Mesodermal cell (in vitro differentiated cells): Measurements from ENCODE around the gene ADPRHL1.
A peak's percentile ranks its signal among the peaks of the same experiment; 100 is the strongest.

Source experiments
- H3K27ac ChIP-seq: 2 replicates; pipeline ENCODE4 v1.7.0; 2013; ENCODE audit warnings: mild to moderate bottlenecking, low read depth, low read length, moderate library complexity; ENCODE audit not compliant: severe bottlenecking
- H3K36me3 ChIP-seq: 2 replicates; pipeline ENCODE4 v1.7.1; 2013; ENCODE audit warnings: mild to moderate bottlenecking, low read length, moderate library complexity; ENCODE audit not compliant: control insufficient read depth, insufficient read depth
- H3K4me1 ChIP-seq: one replicate; pipeline ENCODE4 v1.7.1; 2013; ENCODE audit warnings: mild to moderate bottlenecking, low read length; ENCODE audit not compliant: insufficient read depth, control insufficient read depth, poor library complexity, severe bottlenecking
- H3K4me3 ChIP-seq: 2 replicates; pipeline ENCODE4 v1.7.0; 2013; ENCODE audit warnings: low read length, control low read depth, mild to moderate bottlenecking; ENCODE audit not compliant: insufficient read depth, poor library complexity, severe bottlenecking; ENCODE audit errors: extremely low read depth
- H3K9me3 ChIP-seq: 2 replicates; pipeline ENCODE4 v1.7.1; 2013; ENCODE audit warnings: mild to moderate bottlenecking, low read length, moderate library complexity; ENCODE audit not compliant: control insufficient read depth
- WGBS, 2 experiments: methylation state at CpG; one replicate each; pipeline ENCODE4 v1.1.5; 2013; ENCODE audit warnings: missing lambda C conversion rate in 2 of 2; ENCODE audit not compliant: insufficient coverage in 2 of 2; 5-methylcytosine and 5-hydroxymethylcytosine counted together

ADPRHL1 gene

GRCh38 chr13:113490496-113491417 is 37.5 kb upstream of the ADPRHL1 start, which contains the start of gene DCUN1D2:
DCUN1D2 (minus strand) TSS chr13:113490711; CDS start chr13:113490669, 42 bp downstream.
- peak within 1 kb of the TSS; percentile 73 for H3K27ac ChIP-seq

GRCh38 chr13:113489549-113490495 is 36.5 kb upstream of the ADPRHL1 start:
- peaks cover 27% of the 10 kb centered on the region for H3K4me1 ChIP-seq
- H3K36me3 ChIP-seq, result peaks cover 23% of the 10 kb centered on the region
- H3K4me3 ChIP-seq, result peak overlapping the region; percentile 97
- H3K27ac ChIP-seq, result peak overlapping the region; percentile 73
- WGBS, 2 experiments, result 0 to 1% methylated on average over 46 to 48 of the region's 54 CpGs
- H3K9me3 ChIP-seq, result no peaks in the 10 kb centered on the region

More at GRCh38 chr13:113490496-113491417, 37.5 kb upstream of the ADPRHL1 start, which contains the start of gene DCUN1D2:
- Histone ChIP-seq H3K4me3 (peak within 1 kb of the TSS; percentile 97), H3K9me3 (no peaks in the 10 kb centered on the region), H3K36me3 (peaks cover 32% of the 10 kb centered on the region), H3K4me1 (peaks cover 36% of the 10 kb centered on the region)
- 0 to 1% methylated on average over 79 to 95 of the region's 115 CpGs for WGBS, 2 experiments

DNA sequence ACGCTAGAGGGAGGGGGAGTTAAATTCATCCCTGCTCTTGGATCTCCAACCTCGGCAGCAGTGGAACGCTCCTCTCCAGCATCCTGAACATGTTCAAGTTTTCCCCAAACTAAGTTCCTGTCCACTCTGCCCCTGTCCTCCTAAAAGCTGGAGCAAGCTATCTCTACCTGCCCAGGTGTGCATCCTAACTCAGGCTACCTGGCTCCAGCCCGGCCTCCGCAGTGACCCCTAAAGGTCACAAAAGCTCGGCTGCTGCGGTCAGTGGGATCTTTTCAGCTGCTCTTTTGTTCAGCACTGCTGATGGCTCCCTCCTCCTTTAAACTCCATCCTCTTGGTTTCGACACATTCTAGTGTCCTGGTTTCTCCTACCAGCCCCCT is 35.9 kb upstream of the ADPRHL1 start:
- Histone ChIP-seq H3K36me3 (peaks cover 20% of the 10 kb centered on the region), H3K27ac (peak overlapping the region; percentile 1), H3K4me1 (peaks cover 20% of the 10 kb centered on the region), H3K4me3 (peak overlapping the region; percentile 97), H3K9me3 (no peaks in the 10 kb centered on the region)
- 16 to 24% methylated on average over 8 of the region's 8 CpGs for WGBS, 2 experiments

DNA sequence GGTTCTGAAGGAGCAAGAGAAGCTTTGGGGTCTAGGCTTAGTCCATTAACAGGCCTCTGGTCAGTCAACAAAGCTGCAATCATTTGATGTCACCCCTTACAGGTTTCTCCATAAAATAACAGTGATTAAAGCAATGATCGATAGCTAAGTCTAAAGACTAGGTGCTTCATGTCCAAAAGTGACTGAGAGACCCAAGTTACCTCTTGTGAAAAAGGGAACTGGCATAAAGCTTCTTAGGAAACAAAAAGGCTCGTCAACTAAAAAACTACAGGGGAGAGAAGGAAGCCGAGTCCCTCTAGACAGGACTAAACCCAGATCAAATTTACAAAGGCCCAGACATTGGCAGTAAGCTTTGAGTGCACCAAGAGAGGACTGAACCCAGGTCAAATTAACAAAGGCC is 35.0 kb upstream of the ADPRHL1 start:
- Histone ChIP-seq H3K27ac (no peak overlapping the region), H3K36me3 (peaks cover 28% of the 10 kb centered on the region), H3K4me3 (no peak overlapping the region), H3K4me1 (peaks cover 16% of the 10 kb centered on the region), H3K9me3 (no peaks in the 10 kb centered on the region)
- 100% methylated on average over 2 to 3 of the region's 3 CpGs for WGBS, 2 experiments

- Histone ChIP-seq H3K27ac (no peak overlapping the region), H3K9me3 (no peaks in the 10 kb centered on the region), H3K4me1 (peaks cover 11% of the 10 kb centered on the region), H3K36me3 (peaks cover 36% of the 10 kb centered on the region), H3K4me3 (no peak overlapping the region)
- WGBS, 2 experiments, result 84 to 93% methylated on average over 2 of the region's 4 CpGs
These were observed 33.4 kb upstream of the ADPRHL1 start for GRCh38 chr13:113486698-113487097.

- peak overlapping the region; percentile 29 for H3K27ac ChIP-seq
- no peak overlapping the region for H3K4me3 ChIP-seq
- peaks cover 36% of the 10 kb centered on the region for H3K36me3 ChIP-seq
- H3K9me3 ChIP-seq, result no peaks in the 10 kb centered on the region
- 93 to 98% methylated on average over 9 of the region's 13 CpGs for WGBS, 2 experiments
- peaks cover 11% of the 10 kb centered on the region for H3K4me1 ChIP-seq
These were observed 32.3 kb upstream of the ADPRHL1 start for GRCh38 chr13:113485545-113485944.

DNA sequence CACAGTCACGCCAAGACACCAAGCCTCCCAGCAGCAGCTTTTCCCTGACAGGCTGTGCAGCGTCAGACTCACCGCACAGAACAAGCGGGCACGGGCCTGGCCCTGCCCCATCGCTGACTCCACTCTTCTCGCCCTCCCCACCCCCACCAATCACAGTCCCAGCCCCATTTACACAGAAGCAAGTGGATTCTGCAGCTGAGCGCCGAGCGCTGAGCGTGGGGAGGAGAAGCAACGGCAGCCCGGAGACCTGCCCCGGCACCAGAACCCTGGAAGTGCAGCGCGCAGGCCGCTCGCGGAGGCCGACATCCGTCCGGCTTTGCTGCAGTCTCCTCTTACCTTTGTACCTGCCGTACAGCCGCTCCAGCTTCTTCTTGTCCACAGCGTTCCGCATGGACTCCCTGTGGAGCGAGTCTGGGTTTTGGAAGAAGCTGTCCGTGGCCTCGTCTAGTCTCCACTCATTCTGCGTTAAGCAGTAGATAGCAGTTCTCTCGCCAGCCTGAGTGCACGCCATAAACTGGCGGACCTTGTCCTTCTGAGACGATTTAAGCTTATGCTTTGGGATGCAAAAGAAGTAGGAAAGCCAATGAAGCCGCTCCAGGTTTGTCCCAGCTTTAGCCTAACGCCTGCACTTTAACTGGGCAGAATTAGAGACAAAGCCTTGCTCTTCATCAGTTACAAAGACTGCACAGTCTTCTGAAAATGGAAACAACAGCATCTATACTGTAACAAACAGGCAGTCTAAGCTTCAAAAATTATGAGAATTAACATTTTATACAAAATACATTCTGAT is 30.4 kb upstream of the ADPRHL1 start:
- WGBS, 2 experiments, result 94 to 96% methylated on average over 29 to 36 of the region's 36 CpGs

GRCh38 chr13:113483081-113483480 is 29.8 kb upstream of the ADPRHL1 start:
- Histone ChIP-seq H3K4me3 (no peak overlapping the region), H3K9me3 (no peaks in the 10 kb centered on the region), H3K4me1 (peaks cover under 1% of the 10 kb centered on the region), H3K36me3 (peaks cover 45% of the 10 kb centered on the region), H3K27ac (no peak overlapping the region)
- 93 to 95% methylated on average over 7 of the region's 7 CpGs for WGBS, 2 experiments

More for the DNA sequence above, 30.4 kb upstream of the ADPRHL1 start:
- Histone ChIP-seq H3K9me3 (no peaks in the 10 kb centered on the region), H3K36me3 (peaks cover 48% of the 10 kb centered on the region), H3K4me1 (peaks cover 6% of the 10 kb centered on the region), H3K27ac (no peak overlapping the region), H3K4me3 (no peak overlapping the region)

GRCh38 chr13:113479179-113479578 is 25.9 kb upstream of the ADPRHL1 start:
- 93 to 94% methylated on average over 2 of the region's 4 CpGs for WGBS, 2 experiments
- no peak overlapping the region for H3K27ac ChIP-seq
- no peak overlapping the region for H3K4me3 ChIP-seq
- no peaks in the 10 kb centered on the region for H3K4me1 ChIP-seq
- no peaks in the 10 kb centered on the region for H3K9me3 ChIP-seq
- peaks cover 62% of the 10 kb centered on the region for H3K36me3 ChIP-seq

DNA sequence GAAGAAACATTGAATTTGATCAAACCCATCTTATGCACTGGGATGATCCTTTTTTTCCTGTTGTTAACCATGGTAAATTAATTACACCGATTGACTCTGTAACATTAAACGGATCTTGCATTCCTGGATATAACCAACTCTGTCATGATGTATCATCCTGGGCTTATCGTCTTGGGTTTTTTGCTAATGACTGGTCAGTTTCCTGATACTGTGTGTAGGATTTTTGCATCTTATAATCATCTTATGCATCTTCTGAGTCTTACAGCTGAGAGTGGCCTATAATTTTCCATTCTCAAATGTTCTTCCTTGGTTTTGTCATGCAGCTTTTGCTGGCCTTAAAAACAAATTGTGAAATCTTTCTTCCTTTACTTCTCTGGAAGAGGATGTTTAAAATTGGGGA is 24.4 kb upstream of the ADPRHL1 start:
- Histone ChIP-seq H3K4me3 (no peak overlapping the region), H3K27ac (no peak overlapping the region), H3K4me1 (no peaks in the 10 kb centered on the region), H3K36me3 (peaks cover 59% of the 10 kb centered on the region), H3K9me3 (no peaks in the 10 kb centered on the region)
- WGBS, 2 experiments, result 100% methylated on average over 2 of the region's 3 CpGs
